Astrocyte of the spinal cord (primary cell): ENCODE measurements around the gene SELL.
"Not testable (repeated sequence)": the region's sequence is repeated elsewhere in the genome, so short reads cannot be mapped to it uniquely, and the experiment has no call there.

Source experiments
- DNase-seq: peaks from one replicate; pipeline ENCODE4 v3.0.0; 2011; ENCODE audit warnings: low read depth, low spot score
- H3K4me3 ChIP-seq: 2 replicates; pipeline ENCODE4 v1.5.1; 2011; ENCODE audit warnings: low read depth, mild to moderate bottlenecking, low read length, moderate library complexity
- CTCF ChIP-seq: IDR thresholded peaks from 2 replicates; pipeline ENCODE4 v1.5.1; 2012; ENCODE audit warnings: low read depth, mild to moderate bottlenecking, low read length, inconsistent platforms
- in situ Hi-C: cut with HindIII; loops from 2 replicates; pipeline ENCODE4 v1.10.0; 2017; ENCODE audit warnings: low sequenced_read_pairs

SELL gene

GRCh38 chr1:169725930-169726329, 14.5 kb upstream of the SELL start:
- in situ Hi-C loops, result no loop called here

GRCh38 chr1:169724168-169724567, 12.7 kb upstream of the SELL start:
- in situ Hi-C loops, result no loop called here
- no peak for TF ChIP-seq CTCF
- no peak for DNase-seq
- H3K4me3 ChIP-seq, result no peak overlapping the region

More at GRCh38 chr1:169725930-169726329, 14.5 kb upstream of the SELL start:
- no peak overlapping the region for H3K4me3 ChIP-seq
- DNase-seq, result no peak
- no peak for TF ChIP-seq CTCF

GRCh38 chr1:169723763-169724162, 12.3 kb upstream of the SELL start:
- in situ Hi-C loops, result no loop called here
- no peak for TF ChIP-seq CTCF
- no peak overlapping the region for H3K4me3 ChIP-seq
- no peak for DNase-seq

GRCh38 chr1:169722779-169723178, 11.4 kb upstream of the SELL start:
- no peak for TF ChIP-seq CTCF
- H3K4me3 ChIP-seq, result no peak overlapping the region
- in situ Hi-C loops, result no loop called here
- no peak for DNase-seq

- H3K4me3 ChIP-seq, in situ Hi-C loops, DNase-seq: not testable (repeated sequence)
Measured at GRCh38 chr1:169715100-169715499, 3.7 kb upstream of the SELL start.

GRCh38 chr1:169713090-169713489, 1.7 kb upstream of the SELL start:
- H3K4me3 ChIP-seq, in situ Hi-C loops, DNase-seq: not testable (repeated sequence)

GRCh38 chr1:169712309-169712631, 850 bp upstream of the SELL start:
- in situ Hi-C loops, result no loop called here
- DNase-seq, result no peak
- TF ChIP-seq CTCF, result no peak
- H3K4me3 ChIP-seq, result no peak overlapping the region

- no peak overlapping the region for H3K4me3 ChIP-seq
- no peak for DNase-seq
- in situ Hi-C loops, result no loop called here
- TF ChIP-seq CTCF, result no peak
Measured at GRCh38 chr1:169708647-169709046, 2.8 kb downstream of the SELL start.
